SW 1271 (cell line): ENCODE data around the gene SCFD2.
"Not testable (repeated sequence)": the region's sequence is repeated elsewhere in the genome, so short reads cannot be mapped to it uniquely, and the experiment has no call there.

Source experiments
- DNase-seq, 2 experiments: peaks; one replicate each; lab custom pipeline; 2025; lab: John Stamatoyannopoulos, UW

SCFD2 gene

DNA sequence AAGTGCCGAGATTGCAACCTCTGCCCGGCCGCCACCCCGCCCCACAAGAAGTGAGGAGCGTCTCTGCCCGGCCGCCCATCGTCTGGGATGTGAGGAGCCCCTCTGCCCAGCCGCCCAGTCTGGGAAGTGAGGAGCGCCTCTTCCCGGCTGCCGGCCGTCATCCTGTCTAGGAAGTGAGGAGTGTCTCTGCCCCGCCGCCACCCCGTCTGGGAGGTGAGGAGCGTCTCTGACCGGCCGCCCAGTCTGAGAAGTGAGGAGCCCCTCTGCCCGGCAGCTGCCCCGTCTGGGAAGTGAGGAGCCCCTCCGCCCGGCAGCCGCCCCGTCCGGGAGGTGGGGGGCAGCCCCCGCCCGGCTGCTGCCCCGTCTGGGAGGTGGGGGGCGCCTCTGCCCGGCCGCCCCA is 226.6 kb downstream of the SCFD2 start:
- not testable (repeated sequence) for DNase-seq

DNA sequence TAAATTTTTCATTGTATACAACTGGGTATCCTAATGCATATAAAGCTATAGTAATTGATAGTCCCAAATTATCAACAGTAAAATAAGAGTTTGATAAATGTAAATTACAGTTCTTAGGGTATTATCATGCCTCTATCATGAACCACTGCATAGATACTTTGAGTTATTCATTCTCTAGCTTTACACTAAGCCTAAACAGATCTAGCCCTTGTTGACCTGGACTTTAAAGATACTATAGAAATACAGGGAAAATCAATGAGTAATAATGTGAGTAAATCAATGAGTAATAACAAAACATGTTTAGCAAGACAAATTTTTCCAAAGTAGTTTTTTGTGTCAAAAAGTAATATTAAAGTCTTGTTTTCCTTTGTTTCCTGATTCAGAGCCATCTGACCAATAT is 228.4 kb downstream of the SCFD2 start:
- no peak for DNase-seq

DNA sequence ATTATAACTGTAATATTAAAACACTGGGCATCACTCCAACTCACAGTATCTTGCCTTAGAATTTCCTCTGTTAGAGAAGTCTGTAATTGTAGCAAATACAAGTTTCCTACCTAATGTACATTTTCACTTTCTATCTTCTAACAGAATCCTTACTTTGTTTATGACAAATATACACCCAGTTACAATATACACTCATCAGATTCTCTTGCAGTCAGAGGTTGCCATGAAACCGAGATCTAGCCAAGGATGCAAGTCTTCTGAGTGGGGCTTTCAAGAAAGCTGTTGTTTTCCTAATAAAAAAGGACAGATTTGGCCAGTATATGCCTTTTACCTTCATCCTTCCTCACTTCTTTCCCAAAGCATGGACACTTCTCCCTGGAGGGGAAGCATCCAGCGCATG is 228.9 kb downstream of the SCFD2 start:
- no peak for DNase-seq

DNA sequence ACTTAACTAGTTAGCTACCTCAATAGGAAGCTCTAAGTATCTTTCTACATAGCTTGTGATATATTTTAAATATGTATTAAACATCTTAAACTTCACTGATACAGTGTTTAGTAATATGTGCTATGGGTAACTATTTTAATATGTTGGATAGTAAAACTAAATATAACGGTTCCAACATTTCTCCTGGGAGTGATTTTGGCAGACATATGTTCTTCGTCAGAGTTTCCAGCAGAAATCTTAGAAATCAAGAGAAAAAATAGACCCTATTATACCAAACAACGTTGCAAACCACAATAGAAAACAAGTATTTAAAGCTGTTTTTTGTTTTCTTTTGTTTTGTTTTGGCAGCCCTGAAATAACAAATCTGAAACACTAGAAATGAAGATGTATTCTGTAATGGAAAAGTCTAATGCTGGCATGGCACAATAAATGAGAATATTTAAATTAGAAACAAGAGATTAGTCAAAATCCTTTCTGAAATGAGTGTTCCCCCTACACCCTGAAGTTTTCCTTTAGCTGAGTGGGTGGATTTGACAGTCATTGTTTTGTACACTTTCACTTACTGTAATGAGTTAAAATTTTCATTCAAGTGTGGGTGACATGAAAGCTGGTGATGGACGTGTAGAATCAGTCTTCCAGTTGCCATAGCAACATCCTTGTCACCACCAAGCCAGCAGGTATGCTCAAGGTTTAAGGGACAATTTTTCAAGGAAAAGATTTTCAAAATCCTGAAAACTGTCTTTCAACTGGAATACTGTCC is 233.5 kb downstream of the SCFD2 start:
- DNase-seq = no peak

DNA sequence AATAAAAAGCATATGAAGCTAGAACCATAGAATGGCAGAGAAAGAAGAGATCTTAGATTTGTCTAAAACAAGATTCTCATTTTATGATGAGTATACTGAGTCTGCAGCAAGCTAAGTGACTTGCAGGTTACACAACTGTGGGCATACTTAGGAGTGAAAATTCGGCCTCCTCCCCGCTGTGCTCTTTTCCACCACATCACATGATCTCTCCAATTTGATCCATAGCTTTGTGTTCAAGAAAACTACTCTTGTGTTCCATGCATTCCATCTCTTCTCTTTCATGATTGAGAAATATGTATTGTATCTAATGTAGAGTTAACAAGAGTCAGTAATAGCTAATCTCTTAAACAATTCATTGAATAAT is 234.3 kb downstream of the SCFD2 start:
- no peak for DNase-seq

DNA sequence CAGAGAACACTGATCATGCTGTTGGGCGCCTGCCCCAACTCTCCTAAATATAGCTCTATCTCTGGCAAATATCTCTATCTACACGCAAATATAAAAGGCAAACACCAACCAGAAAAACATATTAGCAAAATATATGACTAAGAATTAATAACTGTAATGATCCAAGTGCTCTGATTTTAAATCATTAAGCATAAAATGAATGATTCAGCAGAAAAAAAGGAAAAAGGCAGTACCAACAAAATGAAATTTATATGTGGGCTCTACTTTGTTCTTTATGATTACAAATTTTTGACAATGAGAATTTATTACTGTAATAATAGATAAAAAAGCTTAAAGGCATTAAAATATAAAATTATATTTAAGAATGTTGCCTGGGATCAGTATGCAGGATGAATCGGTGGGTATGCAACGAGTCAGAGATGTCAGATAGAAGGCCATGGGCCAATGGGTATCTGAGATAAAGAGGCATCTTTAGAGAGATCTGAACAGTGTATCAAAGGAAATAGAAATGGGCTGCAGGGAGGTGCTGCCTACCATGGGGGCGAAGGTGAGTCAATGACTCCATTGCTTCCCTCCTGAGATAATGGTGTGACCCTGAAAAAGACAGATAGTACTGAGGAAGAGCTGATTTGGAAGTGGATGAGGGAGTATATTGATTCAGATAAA is 234.8 kb downstream of the SCFD2 start:
- no peak for DNase-seq

DNA sequence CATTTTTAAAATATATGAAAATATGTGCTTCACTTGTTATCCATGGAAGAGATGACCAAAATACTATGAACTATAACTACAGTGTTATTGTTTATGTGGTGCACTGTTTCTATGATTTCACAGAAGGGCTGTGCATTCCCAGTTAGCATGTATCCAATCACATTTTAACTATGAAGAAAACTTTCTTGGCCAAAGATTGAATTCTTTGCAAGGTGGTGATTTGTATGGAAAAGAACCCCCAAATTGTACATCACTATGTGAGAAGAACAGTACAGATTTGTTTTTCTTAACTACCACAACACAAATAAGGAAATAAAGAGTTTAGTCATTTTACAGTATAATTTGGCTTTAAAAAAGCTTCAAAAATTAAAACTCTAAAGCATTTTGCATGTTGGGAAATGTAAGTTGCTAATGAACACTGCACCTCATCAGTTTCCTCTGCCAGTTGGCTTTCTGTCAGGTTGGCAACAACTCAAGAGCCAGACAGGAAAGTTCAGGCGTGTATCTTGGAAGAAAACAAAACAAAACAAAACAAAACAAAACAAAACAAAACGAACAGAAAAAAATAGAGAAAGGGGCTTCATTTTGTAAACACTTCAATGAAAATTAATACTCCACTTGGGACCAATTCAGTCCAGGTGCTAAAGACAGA is 237.0 kb downstream of the SCFD2 start:
- DNase-seq = no peak

DNA sequence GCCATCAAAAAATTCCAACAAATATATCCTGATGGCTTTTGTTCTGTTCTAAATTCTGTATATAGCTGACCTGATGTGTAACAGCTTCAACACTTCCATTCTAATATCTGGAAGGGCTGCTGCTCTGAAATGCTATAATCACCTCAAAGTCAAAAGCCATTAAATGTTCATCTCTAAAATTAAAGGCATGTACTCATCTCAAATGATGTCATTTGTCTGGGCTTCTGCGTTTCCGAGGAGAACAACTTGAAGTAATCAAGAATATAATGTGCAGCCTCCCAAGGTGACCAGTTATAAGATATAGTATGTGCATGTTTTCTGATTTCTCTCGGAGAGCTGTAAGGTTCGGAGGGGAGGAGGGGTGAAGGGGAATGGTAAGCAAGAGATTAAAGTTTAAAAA is 237.6 kb downstream of the SCFD2 start:
- DNase-seq = no peak

DNA sequence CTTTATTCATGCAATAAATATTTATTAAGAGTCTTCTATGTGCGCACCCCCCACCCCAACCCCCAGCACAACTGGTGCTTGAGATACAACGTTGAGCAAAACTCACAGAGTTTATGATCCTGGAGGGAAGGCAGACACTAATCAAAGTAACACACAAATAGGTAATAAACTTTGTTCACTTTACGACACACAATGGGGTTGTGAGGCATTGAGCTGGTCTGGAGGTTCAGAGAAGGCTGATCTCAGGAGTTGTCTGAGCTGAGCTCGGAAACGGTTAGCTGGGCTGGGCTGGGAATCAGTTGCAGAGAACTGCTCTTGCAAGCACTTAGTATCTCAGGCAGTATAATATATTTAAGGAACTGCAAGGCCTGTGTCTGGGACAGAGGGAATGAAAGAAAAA is 238.5 kb downstream of the SCFD2 start:
- DNase-seq = no peak

DNA sequence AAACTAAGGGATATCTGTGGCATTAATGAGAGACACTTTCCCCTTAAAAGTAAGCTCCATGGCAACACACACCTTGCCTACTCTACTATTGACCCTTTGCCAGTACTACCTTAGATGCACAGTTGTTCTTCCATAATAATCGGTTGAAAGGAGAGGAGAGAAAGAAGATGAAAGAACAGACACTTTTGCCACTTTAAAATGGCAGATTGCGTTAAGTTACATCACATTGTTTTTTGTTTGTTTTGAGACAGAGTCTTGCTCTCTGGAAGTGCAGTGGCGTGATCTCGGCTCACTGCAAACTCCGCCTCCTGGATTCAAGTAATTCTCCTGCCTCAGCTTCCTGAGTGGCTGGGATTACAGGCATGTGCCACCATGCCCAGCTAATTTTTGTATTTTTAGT is 239.8 kb downstream of the SCFD2 start:
- no peak for DNase-seq

DNA sequence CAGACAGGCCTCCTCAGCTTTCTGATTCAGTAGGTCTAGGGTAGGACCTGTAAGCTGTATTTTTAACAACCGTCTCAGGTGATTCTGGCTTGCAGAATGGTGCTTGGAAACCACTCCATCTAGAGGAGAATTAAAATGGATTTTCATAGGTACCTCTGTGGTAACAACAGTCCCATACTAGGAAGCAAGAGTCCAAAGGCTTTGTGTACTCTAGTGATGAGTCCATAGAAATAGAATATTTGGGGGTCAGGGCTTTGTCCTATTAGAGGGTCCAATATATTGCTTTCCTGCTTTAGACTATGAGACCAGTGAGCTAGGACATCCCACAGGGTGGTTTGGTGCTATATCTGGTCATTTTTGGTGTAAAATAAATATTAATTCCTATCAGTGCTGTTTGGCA is 242.0 kb downstream of the SCFD2 start:
- no peak for DNase-seq

DNA sequence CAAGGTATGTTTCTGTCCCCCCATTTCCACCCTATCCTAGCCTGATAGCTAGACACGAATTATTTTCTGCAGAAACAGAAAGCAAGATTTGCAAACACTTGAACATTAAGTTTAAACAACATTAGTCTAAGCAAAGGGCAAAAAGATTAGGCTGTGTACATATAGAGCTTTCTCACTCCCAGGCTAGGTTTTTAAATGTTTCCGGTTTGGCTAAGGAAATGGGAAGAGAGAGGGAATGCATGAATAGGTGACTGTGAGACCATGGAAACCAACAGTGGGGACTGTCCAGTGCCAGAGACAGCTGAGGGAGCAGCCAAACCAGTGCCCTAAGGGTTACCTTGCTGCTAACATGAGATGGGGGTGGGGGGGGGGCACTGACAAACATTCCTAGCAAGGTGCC is 242.7 kb downstream of the SCFD2 start:
- DNase-seq = no peak

DNA sequence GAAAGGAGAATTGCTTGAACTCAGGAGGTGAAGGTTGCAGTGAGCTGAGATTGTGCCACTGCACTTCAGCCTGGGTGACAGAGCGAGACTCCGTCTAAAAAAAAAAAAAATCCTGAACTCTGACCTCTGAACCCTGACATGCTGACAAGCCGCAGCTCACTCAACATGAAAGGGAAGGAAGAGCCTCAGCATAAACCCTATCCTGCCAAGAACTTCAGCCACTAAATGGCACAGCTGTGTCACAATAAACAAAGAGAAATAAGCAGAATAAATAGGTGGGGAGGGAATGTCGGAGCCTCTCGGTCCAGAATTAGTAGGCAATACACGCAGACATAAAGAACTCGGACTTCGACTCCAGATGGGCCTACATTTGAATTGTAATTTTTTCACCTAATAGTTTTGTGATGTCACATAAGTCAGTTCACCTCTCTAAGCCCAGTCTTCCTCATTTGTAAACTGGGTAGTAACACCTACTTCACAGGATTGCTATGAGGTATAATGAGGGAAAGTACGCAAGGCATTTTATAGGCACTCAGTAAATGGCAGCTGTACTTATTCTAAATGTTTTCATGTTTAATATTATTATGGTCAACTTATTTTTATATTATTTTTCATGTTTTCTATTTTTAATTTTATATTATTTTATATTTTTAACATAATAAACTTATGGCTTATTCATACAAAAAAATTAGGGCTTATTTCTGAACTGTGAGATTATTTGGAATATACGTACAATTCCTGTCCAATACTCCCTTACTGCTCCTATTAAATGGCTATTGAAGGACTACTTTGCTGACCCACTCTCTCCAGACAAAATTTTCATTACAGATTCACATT is 243.4 kb downstream of the SCFD2 start:
- no peak for DNase-seq

DNA sequence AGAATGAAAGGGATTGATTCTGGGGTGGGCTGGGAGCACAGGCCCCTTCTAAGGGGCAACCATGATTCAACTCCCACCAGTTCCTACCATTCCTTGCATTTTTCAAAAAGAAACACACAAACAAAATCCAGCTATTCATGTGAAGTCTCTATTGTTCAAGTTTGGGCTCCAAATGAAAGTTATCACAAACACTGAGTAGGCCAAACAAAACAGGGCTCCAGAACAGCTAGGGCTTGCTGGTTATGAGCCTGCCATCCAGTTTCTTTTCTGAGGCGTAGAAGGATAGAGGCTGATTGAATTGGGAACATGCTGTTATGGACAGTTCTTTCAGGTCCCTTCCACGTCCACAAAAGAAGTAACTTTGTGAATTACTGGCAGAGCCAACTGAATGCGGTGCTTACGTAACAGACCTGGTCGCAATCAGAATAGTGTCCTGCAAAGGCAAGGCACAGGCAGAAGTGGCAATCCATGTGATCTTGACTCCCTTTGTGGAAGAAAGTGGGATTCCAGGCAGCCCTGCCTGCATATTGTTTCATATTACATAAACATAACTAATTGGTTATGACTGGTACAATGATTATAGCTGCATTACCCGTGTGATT is 244.5 kb downstream of the SCFD2 start:
- DNase-seq = no peak

DNA sequence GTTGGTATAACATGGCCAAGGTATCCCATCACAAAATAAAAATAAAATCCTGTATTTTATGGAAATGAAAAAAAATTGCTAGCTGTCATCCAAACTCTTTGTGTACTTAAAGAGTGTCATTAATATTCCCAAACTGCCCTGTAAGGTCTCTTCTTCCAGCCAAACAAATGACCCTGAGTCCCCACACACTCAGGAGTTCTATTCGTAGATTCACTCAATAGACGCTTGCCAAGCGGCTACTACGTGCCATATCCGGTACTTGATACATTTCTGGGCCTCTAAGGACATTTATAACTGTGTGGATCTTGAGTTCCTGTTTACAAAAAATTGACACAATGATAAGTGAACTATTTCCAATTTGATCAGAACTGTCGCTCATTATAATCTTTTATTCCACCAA is 245.1 kb downstream of the SCFD2 start:
- no peak for DNase-seq

DNA sequence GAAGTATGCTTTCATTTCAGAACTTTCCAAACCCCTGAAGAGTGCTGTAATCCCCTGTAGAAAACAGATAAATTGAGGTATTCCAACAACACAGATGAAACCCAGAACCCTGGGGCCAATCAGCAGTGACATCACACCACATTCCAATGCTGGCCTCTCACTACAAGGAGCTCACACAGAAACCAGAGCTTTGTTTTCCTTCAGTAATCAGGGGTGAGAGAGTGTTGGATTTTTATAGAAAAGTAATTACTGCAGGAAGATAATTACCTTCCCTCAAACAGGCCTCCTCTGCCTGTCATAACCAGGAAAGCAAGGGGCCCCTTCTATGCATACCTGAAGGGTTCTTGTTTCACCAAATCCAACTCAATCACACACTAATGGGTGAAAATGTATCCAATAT is 246.2 kb downstream of the SCFD2 start:
- DNase-seq = no peak

DNA sequence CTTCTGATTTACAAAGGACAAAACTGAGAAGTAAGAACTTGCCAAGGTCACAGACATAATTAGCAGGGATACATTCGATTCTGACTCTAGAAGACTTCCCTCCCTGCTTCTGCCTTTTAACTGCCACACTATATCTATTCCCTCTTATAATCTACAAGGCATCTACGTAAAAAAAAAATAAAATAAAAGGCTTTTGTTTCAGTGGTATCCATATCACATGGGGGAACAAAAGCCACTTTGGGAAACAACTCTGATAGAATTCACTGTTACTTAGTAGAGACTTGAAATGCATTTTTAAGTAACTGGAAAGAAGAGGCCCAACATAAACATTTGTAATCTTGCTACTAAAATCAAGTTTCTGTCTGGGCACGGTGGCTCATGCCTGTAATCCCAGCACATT is 247.2 kb downstream of the SCFD2 start:
- no peak for DNase-seq

DNA sequence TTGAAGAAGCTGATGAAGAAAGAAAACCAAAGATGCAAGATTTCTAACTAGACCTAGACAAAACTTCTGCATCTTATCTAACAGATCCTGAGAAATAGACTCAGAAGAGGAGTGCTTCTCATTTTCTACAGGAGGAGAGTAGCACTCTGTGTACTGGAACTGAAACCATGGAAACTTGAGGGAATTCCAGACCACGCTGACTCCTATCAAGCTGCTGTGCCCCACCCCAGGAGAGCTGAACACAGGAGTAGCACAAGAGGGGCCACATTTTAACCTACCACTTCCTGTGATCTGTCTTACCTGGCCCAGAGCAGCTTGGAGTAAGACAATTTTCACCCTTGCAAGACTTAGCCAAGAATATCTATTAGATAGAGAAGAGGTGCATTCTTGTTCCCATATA is 248.9 kb downstream of the SCFD2 start:
- DNase-seq = no peak

DNA sequence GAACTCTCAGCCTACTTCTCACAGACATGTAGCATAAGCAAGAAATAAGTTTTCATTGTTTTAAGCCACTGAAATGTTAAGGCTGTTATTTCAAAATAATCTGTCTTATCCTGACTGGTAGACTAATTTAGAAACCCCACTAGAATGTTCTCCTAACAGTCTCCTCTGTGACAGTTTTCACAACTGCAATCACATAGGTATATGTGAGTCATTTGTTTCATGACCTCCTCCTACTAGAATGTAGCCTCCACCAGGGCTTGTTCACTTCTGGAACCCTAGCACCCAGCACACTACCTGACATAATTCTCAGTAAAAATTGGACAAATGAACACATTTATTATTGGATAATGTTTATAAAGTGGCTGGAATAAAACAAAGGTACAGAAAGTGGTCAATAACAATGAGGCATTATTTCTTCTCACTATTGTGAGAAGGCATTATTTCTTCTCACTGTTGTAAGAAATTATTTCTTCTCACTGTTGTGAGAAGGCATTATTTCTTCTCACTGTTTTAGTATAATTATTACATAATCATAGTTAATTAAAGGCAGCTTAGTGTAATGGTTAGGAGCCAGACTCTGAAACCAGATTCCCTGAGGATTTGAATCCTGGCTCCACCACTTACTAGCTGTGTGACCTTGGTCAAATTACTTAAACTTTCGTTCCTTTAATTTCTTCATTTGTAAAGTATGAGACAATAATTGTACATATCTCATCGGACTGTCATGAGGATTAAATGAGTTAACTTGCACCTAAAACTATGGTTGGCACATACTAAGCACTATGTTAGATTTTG is 252.2 kb downstream of the SCFD2 start:
- DNase-seq = no peak

DNA sequence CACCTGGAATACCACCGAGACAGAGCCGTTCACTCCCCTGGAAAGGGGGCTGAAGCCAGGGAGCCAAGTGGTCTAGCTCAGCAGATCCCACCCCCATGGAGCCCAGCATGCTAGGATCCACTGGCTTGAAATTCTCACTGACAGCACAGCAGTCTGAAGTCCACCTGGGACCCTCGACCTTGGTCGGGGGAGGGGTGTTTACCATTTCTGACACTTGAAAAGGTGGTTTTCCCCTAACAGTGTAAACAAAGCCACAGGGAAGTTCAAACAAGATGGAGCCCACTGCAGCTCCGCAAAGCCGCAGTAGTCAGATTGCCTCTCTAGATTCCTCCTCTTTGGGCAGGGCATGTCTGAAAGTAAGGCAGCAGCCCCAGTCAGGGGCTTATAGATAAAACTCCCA is 260.5 kb downstream of the SCFD2 start:
- DNase-seq = no peak

DNA sequence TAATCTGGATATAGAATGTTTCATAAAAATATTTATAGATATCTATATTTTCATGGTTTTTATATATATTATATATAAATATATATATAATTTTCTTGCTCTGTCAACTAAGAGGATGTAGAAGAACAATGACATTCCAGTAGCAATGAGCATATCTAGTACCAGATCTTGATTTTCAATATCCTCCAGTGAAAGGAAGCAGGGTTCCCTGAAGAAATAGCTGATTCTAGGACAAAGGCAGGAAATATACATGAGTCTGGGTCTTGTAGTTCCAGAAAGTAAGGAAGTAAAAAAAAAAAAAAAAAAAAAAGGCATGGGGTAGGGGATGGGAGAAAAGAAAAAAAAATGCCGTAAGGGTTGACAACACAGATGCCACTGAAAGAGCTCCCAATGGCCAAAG is 262.4 kb downstream of the SCFD2 start:
- DNase-seq = no peak
